Parathyroid adenoma (tissue), 2 donors: ENCODE data around the gene RGL1.

Experiments
- H2AFZ ChIP-seq: fragments of 300-600 bp; sonication (generic); one replicate; pipeline ENCODE4 v1.7.0; 2017; ENCODE audit warnings: antibody characterized with exemption, mild to moderate bottlenecking
- H3K27ac ChIP-seq: fragments of 300-600 bp; sonication (generic); one replicate; pipeline ENCODE4 v1.7.0; 2017
- H3K27me3 ChIP-seq: fragments of 300-600 bp; sonication (generic); one replicate; pipeline ENCODE4 v1.7.0; 2017; ENCODE audit warnings: low read length; ENCODE audit not compliant: control insufficient read depth, insufficient read depth
- H3K36me3 ChIP-seq: fragments of 300-600 bp; sonication (generic); one replicate; pipeline ENCODE4 v1.7.0; 2017; ENCODE audit warnings: low read length; ENCODE audit not compliant: control insufficient read depth, insufficient read depth
- H3K4me1 ChIP-seq: fragments of 300-600 bp; sonication (generic); one replicate; pipeline ENCODE4 v1.7.0; 2017; ENCODE audit warnings: control low read depth
- H3K4me2 ChIP-seq: fragments of 300-600 bp; sonication (generic); one replicate; pipeline ENCODE4 v1.7.0; 2017; ENCODE audit warnings: low read length
- H3K4me3 ChIP-seq: fragments of 300-600 bp; sonication (generic); one replicate; pipeline ENCODE4 v1.7.0; 2017; ENCODE audit warnings: low read depth, low read length
- H3K79me2 ChIP-seq: fragments of 300-600 bp; sonication (generic); one replicate; pipeline ENCODE4 v1.7.0; 2017; ENCODE audit warnings: control low read depth
- H3K9ac ChIP-seq: fragments of 300-600 bp; sonication (generic); one replicate; pipeline ENCODE4 v1.7.0; 2017; ENCODE audit warnings: mild to moderate bottlenecking
- H3K9me3 ChIP-seq: fragments of 300-600 bp; sonication (generic); one replicate; pipeline ENCODE4 v1.7.0; 2017; ENCODE audit warnings: low read length; ENCODE audit not compliant: control insufficient read depth
- TF ChIP-seq, protein P1 (sequence below): fragments of 300-600 bp; sonication (generic); IDR thresholded peaks from one replicate; pipeline ENCODE4 v1.7.0; 2017; ENCODE audit warnings: antibody characterized with exemption, mild to moderate bottlenecking
- donor health status: primary hyperparathyroidism.

The RGL1 gene

GRCh38 chr1:183931646-183932271, 126.8 kb downstream of the RGL1 start:
- H3K4me1 ChIP-seq, result no peaks in the 10 kb centered on the region
- H3K4me2 ChIP-seq, result no peak overlapping the region
- H3K9ac ChIP-seq, result no peak overlapping the region
- H3K36me3 ChIP-seq, result no peaks in the 10 kb centered on the region
- H3K4me3 ChIP-seq, result no peak overlapping the region
- no peaks in the 10 kb centered on the region for H3K79me2 ChIP-seq
- no peak overlapping the region for H3K27ac ChIP-seq
- TF ChIP-seq, protein P1, sequence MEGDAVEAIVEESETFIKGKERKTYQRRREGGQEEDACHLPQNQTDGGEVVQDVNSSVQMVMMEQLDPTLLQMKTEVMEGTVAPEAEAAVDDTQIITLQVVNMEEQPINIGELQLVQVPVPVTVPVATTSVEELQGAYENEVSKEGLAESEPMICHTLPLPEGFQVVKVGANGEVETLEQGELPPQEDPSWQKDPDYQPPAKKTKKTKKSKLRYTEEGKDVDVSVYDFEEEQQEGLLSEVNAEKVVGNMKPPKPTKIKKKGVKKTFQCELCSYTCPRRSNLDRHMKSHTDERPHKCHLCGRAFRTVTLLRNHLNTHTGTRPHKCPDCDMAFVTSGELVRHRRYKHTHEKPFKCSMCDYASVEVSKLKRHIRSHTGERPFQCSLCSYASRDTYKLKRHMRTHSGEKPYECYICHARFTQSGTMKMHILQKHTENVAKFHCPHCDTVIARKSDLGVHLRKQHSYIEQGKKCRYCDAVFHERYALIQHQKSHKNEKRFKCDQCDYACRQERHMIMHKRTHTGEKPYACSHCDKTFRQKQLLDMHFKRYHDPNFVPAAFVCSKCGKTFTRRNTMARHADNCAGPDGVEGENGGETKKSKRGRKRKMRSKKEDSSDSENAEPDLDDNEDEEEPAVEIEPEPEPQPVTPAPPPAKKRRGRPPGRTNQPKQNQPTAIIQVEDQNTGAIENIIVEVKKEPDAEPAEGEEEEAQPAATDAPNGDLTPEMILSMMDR, result no peak
- H2AFZ ChIP-seq, result no peak overlapping the region
- no peaks in the 10 kb centered on the region for H3K27me3 ChIP-seq
- no peaks in the 10 kb centered on the region for H3K9me3 ChIP-seq

DNA sequence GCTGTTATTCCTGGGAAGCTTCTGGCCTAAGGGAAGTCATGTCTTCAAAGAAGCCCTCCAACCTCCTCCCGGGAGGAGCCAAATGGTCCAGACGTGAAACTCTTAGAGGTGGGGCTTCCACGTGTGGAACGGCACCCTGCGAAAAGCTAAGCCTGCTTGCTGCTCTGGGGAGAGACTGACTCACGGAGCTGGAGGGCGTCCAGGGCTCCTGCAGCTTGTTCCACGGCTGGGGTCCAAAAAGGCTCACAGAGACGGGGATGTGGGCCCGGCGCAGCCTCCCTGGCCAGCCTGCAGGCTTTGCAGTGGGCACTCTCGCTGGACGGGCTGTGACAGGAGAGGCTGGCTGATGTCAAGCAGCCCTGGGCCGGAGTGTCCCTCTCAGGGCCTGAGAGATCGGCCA, 127.5 kb downstream of the RGL1 start:
- Histone ChIP-seq H3K79me2 (no peaks in the 10 kb centered on the region), H2AFZ (no peak overlapping the region), H3K27ac (no peak overlapping the region), H3K9me3 (no peaks in the 10 kb centered on the region), H3K4me1 (no peaks in the 10 kb centered on the region), H3K4me2 (no peak overlapping the region), H3K27me3 (no peaks in the 10 kb centered on the region), H3K4me3 (no peak overlapping the region), H3K9ac (no peak overlapping the region), H3K36me3 (no peaks in the 10 kb centered on the region)
- TF ChIP-seq, protein P1, result no peak

DNA sequence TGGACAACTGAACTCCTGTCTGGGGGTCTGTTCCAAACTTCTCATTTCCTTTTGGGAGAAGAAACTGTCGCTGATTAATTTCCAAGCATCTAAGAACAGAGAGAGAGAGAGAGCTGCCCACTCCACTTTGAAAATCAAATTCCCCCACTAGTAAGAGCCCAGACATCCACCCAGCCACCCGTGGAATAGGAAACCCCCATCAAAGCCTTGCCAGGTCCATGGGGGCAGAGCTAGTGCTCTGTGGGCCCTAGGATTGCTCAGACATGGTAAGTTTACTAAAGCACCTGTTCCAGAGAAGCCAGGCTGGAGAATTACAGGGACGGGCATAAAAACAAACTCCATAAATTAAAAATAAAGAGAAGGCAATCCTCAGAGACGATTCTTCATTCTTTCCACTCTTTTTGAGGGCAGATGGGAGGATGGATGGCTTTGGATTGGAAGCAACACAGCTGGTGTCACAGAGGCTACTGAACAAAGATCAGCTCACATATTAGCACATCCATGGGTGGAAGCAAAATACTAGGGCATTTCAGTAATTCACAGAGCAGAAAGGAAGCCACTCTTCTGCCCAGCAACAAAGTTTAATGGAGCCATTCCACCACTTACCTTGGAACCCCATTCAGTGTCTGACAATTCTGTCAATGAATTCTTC, 128.7 kb downstream of the RGL1 start:
- no peaks in the 10 kb centered on the region for H3K27me3 ChIP-seq
- no peak overlapping the region for H3K9ac ChIP-seq
- no peak overlapping the region for H3K4me2 ChIP-seq
- no peaks in the 10 kb centered on the region for H3K79me2 ChIP-seq
- TF ChIP-seq, protein P1, result no peak
- H3K4me1 ChIP-seq, result no peaks in the 10 kb centered on the region
- H3K27ac ChIP-seq, result no peak overlapping the region
- H3K36me3 ChIP-seq, result no peaks in the 10 kb centered on the region
- no peak overlapping the region for H2AFZ ChIP-seq
- H3K9me3 ChIP-seq, result no peaks in the 10 kb centered on the region
- no peak overlapping the region for H3K4me3 ChIP-seq

- Histone ChIP-seq H3K9ac (no peak overlapping the region), H3K27me3 (no peaks in the 10 kb centered on the region), H3K27ac (no peak overlapping the region), H2AFZ (no peak overlapping the region), H3K4me1 (no peaks in the 10 kb centered on the region), H3K4me3 (no peak overlapping the region), H3K79me2 (no peaks in the 10 kb centered on the region), H3K9me3 (no peaks in the 10 kb centered on the region), H3K4me2 (no peak overlapping the region), H3K36me3 (no peaks in the 10 kb centered on the region)
- TF ChIP-seq, protein P1, result no peak
Observed at GRCh38 chr1:183934314-183934713, 129.4 kb downstream of the RGL1 start.

DNA sequence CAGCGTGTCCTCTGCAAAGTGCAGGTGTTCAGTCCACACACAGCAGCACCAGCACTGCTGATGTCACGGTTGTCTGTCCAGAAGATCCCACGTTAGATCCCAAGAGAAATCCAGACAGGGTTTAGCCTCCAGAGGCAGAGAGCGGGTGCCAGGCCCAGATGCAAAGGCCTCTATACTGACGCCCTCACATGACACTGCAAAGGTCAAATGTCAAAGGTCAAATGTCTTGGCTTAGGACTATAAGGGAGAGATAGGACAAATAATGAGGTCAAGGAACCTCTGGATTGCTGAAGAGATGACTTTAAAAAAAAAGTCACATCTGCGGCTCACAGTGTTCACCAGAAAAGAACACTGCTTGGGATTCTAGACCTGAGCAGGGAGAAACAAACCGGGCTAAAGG, 131.1 kb downstream of the RGL1 start:
- H3K27me3 ChIP-seq, result no peaks in the 10 kb centered on the region
- no peaks in the 10 kb centered on the region for H3K9me3 ChIP-seq
- TF ChIP-seq, protein P1, result no peak
- H3K4me3 ChIP-seq, result no peak overlapping the region
- no peak overlapping the region for H2AFZ ChIP-seq
- no peak overlapping the region for H3K4me2 ChIP-seq
- no peaks in the 10 kb centered on the region for H3K36me3 ChIP-seq
- H3K79me2 ChIP-seq, result no peaks in the 10 kb centered on the region
- H3K4me1 ChIP-seq, result no peaks in the 10 kb centered on the region
- no peak overlapping the region for H3K9ac ChIP-seq
- H3K27ac ChIP-seq, result no peak overlapping the region
